Mucosa of rectum (tissue), 2 donors: ENCODE measurements around the gene ZNF101.

ENCODE experiments used
- H3K27ac ChIP-seq, 2 donors: one replicate each; pipeline ENCODE4 v1.7.0; 2013; ENCODE audit warnings: inconsistent platforms in 2 of 2, low read depth in 2 of 2, low read length in 2 of 2
- H3K27me3 ChIP-seq, 2 donors: one replicate each; pipeline ENCODE4 v1.7.0; 2013; ENCODE audit warnings: low read length in 2 of 2; ENCODE audit not compliant: control insufficient read depth in 2 of 2, insufficient read depth in 2 of 2
- H3K36me3 ChIP-seq, 2 donors: one replicate each; pipeline ENCODE4 v1.7.0; 2013; ENCODE audit warnings: low read length in 2 of 2; ENCODE audit not compliant: control insufficient read depth in 2 of 2, insufficient read depth in 2 of 2
- H3K4me1 ChIP-seq, 2 donors: one replicate each; pipeline ENCODE4 v1.7.0; 2013; ENCODE audit warnings: low read length in 2 of 2, mild to moderate bottlenecking in 1 of 2; ENCODE audit not compliant: control insufficient read depth in 2 of 2, insufficient read depth in 2 of 2
- H3K4me3 ChIP-seq, 2 donors: one replicate each; pipeline ENCODE4 v1.7.0; 2013; ENCODE audit warnings: low read length in 2 of 2
- H3K9ac ChIP-seq, 2 donors: one replicate each; pipeline ENCODE4 v1.7.0; 2013; ENCODE audit warnings: low read length in 2 of 2, low read depth in 1 of 2, mild to moderate bottlenecking in 1 of 2
- H3K9me3 ChIP-seq, 2 donors: one replicate each; pipeline ENCODE4 v1.7.0; 2013; ENCODE audit warnings: low read length in 2 of 2; ENCODE audit not compliant: control insufficient read depth in 2 of 2
- donor health status: healthy.
- donor health status: Normal muscosa, but diverticular disease.

ZNF101 gene

DNA sequence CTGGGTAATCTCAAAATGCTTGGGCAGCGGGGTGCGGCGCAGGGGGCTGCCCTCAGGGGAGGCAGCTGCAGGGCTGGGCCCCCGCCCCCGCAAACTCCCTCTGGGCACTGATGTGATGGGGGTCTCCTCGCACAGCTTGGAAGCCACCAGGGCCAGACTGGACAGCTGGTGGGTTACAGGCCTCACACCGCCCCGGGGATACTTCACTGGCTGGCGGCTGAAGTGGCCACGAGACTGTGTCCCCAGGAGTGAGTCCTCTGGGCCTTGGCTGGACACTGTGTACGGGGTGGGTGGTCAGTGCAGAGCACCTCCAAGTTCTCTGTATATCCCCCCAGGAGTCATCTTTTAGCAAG is 38.6 kb upstream of the ZNF101 start:
- H3K9ac ChIP-seq: no peak overlapping the region
- H3K27me3 ChIP-seq: no peaks in the 10 kb centered on the region
- H3K4me3 ChIP-seq: no peak overlapping the region
- no peak overlapping the region for H3K27ac ChIP-seq
- H3K9me3 ChIP-seq: no peaks in the 10 kb centered on the region
- peaks cover 7 to 8% of the 10 kb centered on the region in 2 donors for H3K4me1 ChIP-seq
- H3K36me3 ChIP-seq: peaks cover 16 to 25% of the 10 kb centered on the region in 2 donors

DNA sequence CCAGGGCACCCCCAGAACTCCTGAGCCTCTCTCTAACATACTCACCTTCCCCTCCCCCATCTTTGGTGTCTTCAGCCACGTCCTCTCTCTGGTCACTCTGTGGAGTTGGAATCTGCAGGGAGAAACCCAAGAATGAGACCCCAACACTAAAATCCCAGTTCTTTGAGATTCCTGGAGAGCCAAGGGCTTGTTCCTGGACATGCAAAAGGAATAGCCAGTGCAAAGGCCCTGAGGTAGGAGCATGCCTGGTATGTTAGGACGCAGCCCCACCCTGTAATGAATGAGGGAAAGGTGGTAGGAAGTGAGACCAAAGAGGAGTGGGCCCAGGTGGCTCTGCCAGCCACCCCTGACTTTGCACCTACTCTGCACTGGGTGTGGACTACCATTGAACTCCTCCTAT is 38.2 kb upstream of the ZNF101 start:
- Histone ChIP-seq H3K4me1 (peaks cover 7 to 8% of the 10 kb centered on the region in 2 donors), H3K27ac (no peak overlapping the region), H3K36me3 (peaks cover 20 to 29% of the 10 kb centered on the region in 2 donors)

DNA sequence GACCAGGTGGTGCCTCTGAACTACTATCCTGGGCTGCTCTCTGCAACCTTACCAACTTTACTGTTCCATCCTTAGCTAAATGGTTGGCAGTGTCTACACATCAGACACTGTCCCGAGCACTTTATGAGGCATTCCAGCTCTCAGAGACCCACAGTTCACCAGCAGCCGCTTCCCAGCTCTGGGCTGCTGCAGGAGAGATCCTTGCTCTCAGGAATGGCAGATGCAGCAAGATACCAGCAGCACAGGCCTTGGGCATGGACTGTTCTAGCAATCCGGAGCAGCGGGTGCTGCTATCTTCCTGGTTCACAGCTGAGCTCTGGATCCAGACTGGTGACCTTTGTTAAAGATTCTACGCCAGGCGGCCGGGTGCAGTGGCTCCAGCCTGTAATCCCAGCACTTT is 37.3 kb upstream of the ZNF101 start:
- Histone ChIP-seq H3K9ac (no peak overlapping the region), H3K27me3 (no peaks in the 10 kb centered on the region), H3K9me3 (no peaks in the 10 kb centered on the region), H3K36me3 (peaks cover 21 to 33% of the 10 kb centered on the region in 2 donors), H3K27ac (no peak overlapping the region), H3K4me1 (peaks cover 7 to 8% of the 10 kb centered on the region in 2 donors), H3K4me3 (no peak overlapping the region)

More for the DNA sequence above, 38.2 kb upstream of the ZNF101 start:
- H3K4me3 ChIP-seq: no peak overlapping the region
- no peaks in the 10 kb centered on the region for H3K27me3 ChIP-seq
- no peaks in the 10 kb centered on the region for H3K9me3 ChIP-seq
- H3K9ac ChIP-seq: no peak overlapping the region

DNA sequence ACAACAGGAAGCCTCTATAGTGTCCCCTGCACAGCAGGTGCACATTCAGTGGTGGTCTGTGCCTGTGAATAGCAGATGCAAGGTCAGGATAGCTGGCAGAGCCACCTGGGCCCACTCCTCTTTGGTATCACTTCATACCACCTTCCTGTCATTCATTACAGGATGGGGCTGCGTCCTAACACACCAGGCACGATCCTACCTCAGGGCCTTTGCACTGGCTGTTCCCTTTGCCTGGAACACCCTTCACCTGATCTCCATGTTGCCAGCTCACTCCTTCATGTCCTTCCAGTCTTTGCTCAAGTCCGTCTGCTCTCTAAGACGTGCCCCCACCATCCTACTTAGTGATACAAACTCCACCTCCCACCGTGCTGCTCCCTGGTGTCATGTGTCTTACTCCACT is 36.0 kb upstream of the ZNF101 start:
- peaks cover 3 to 4% of the 10 kb centered on the region in 2 donors for H3K4me1 ChIP-seq
- no peak overlapping the region for H3K27ac ChIP-seq
- H3K36me3 ChIP-seq: peaks cover 21 to 40% of the 10 kb centered on the region in 2 donors
- H3K9me3 ChIP-seq: no peaks in the 10 kb centered on the region
- H3K9ac ChIP-seq: no peak overlapping the region
- H3K27me3 ChIP-seq: no peaks in the 10 kb centered on the region
- H3K4me3 ChIP-seq: no peak overlapping the region

DNA sequence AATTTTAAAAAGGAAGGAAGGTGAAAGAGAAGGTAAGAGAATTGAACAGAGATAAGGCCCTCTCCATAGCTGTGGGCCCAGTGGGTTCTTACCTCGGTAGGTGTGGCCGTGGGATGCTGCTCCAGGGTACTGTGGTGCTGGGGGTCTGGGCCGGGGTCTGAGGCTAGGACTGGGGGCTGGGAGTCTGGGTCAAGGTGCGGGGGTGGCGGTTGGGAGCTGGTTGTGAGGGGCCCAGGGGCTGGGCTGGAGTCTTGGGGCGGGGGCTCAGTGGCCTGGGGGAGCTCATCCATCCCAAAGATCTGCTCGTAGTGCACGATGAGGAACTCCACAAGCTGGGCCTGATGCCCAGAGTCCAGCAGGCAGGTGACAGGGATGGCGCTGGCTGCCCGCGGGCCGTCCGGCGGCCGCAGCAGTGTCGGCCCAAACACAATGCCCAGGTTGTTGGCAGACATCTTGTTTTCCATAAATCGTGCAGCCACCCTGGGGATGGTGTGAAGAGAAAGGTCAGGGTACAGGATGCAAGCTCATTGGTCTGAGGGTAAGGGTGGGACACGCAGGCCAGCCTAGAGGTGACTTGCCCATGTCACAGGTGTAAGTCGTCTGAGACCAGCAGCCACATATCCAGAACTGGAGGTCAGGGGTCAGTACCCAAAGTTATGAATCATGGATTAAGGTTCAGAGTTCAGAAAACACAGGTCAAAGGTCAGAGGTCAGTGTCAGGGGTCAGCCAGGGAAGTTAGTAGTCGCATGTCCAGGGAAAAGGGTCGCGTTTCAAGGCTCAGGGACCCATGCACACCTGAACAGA is 34.7 kb upstream of the ZNF101 start:
- H3K27ac ChIP-seq: no peak overlapping the region
- H3K27me3 ChIP-seq: no peaks in the 10 kb centered on the region
- no peaks in the 10 kb centered on the region for H3K9me3 ChIP-seq
- H3K36me3 ChIP-seq: peaks cover 26 to 45% of the 10 kb centered on the region in 2 donors
- no peak overlapping the region for H3K9ac ChIP-seq
- no peak overlapping the region for H3K4me3 ChIP-seq
- H3K4me1 ChIP-seq: no peaks in the 10 kb centered on the region

DNA sequence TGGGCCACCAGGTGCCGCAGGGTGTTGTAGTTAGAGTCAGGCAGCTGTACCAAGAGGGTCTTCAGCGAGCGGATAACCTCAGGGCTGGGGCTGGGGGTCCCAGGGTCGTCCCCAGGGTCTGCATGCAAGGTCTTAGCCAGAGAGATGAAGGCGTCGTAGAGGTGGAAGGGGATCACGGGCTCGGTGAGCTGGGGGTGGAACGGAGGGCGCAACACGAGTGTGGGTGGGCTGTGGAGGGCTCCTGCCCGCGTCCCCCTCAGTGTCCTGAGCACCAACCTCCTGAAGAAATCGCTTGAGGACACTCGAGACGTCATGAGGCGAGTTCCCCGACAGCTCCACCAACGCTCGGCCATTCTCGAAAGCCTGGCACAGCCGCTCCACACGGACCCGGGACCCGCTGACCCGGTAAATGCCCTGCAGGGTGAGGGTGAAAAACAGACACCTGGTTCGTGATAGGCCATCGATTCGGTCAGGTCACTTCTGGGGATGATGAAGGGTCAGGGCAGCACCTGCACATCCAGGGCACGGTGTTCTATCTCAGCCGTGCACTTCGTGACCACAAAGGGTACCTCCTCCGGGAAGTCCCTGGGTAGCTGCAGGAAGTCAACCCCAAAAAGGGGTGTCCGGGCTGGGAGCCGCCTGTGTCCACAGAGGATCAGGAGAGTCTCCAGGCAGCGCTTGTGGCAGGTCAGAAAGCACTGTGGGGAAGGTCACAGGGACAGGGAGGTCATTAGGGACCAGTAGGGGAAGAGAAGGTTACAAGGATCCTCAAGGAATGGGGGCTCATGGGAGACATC is 33.9 kb upstream of the ZNF101 start:
- Histone ChIP-seq H3K27me3 (no peaks in the 10 kb centered on the region), H3K36me3 (peaks cover 26 to 45% of the 10 kb centered on the region in 2 donors), H3K4me3 (no peak overlapping the region), H3K4me1 (no peaks in the 10 kb centered on the region), H3K9ac (no peak overlapping the region), H3K27ac (no peak overlapping the region), H3K9me3 (no peaks in the 10 kb centered on the region)

DNA sequence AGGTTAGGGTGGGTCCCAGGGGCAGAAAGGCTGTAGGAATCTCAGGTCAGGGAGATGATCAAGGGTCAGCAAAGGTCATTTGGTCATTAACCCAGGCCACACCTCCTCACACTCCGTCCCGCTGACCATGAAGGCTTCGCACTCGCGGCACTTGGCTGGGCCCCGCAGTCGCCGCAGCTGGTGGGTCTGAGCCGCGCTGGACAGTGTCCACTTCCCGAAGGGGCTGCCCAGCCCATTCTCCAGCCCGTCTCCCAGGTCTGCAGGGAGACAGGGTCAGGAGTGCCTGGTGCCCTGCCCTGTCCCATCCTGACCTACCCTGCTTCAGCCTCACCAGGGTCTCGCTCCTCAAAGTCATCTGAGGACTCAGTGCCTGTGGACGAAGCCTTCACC is 33.3 kb upstream of the ZNF101 start:
- Histone ChIP-seq H3K4me1 (no peaks in the 10 kb centered on the region), H3K9ac (no peak overlapping the region), H3K36me3 (peaks cover 26 to 45% of the 10 kb centered on the region in 2 donors)

DNA sequence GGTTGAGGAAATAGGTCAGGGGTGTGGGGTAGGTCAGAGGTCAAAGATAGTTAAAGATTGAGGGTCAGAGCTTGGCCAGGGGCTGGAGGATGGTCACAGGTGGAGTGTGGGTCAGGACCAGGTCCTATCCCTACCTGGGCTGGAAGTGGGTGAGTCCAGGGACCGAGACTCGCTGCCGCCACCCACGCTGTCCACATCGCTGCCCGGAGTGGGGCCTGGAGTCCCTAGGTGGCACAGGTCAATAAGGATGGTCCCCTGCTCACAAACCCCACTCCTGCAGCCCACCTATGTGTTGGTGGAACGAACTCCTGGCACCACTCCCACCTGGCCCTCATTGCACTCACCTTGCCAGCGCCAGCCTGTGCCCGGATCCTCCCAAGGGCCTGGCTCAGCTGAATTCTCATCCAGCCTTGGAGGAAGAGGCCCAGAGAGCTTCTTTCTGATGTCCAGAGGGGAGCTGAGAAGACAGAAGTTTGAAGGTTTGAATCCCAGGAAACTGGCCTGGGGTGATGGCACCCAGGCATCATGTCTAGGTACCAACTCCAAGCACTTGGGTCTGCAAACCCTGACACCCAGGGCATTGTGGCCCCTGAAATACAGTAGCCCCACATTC is 32.0 kb upstream of the ZNF101 start:
- H3K36me3 ChIP-seq: peaks cover 26 to 39% of the 10 kb centered on the region in 2 donors
- H3K9me3 ChIP-seq: no peaks in the 10 kb centered on the region
- H3K27me3 ChIP-seq: no peaks in the 10 kb centered on the region
- no peak overlapping the region for H3K27ac ChIP-seq
- no peak overlapping the region for H3K4me3 ChIP-seq
- no peaks in the 10 kb centered on the region for H3K4me1 ChIP-seq
- H3K9ac ChIP-seq: no peak overlapping the region

More for the DNA sequence above, 33.3 kb upstream of the ZNF101 start:
- Histone ChIP-seq H3K9me3 (no peaks in the 10 kb centered on the region), H3K4me3 (no peak overlapping the region), H3K27me3 (no peaks in the 10 kb centered on the region), H3K27ac (no peak overlapping the region)

DNA sequence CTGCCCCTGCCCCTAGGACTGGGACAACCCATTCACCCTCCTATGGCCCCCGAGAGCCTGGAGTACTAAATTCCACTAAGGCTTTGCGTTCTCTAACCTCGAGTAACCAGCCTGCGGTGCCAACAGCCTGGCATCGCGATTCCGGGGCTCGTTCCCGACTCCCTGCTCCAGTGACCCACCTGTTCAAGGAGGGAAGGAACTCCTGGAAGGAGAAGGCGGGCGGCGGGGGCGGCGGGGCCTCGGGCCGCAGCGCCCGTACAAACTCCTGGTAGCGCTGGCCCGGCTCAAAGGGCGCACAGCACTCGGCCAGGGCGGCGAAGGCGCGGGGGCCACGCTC is 31.5 kb upstream of the ZNF101 start:
- H3K27ac ChIP-seq: no peak overlapping the region
- H3K36me3 ChIP-seq: peaks cover 26 to 39% of the 10 kb centered on the region in 2 donors
- no peak overlapping the region for H3K4me3 ChIP-seq
- H3K4me1 ChIP-seq: no peaks in the 10 kb centered on the region
- no peaks in the 10 kb centered on the region for H3K9me3 ChIP-seq
- no peaks in the 10 kb centered on the region for H3K27me3 ChIP-seq
- H3K9ac ChIP-seq: no peak overlapping the region
